Fibroblast of skin of right biceps (primary cell): ENCODE data around the gene LAPTM4A.
A peak's percentile ranks its signal among the peaks of the same experiment; 100 is the strongest.
"Not testable (repeated sequence)": the region's sequence is repeated elsewhere in the genome, so short reads cannot be mapped to it uniquely, and the experiment has no call there.

Experiments
- DNase-seq: peaks from one replicate; pipeline ENCODE4 v3.0.0-alpha.2; 2013

The LAPTM4A gene

DNA sequence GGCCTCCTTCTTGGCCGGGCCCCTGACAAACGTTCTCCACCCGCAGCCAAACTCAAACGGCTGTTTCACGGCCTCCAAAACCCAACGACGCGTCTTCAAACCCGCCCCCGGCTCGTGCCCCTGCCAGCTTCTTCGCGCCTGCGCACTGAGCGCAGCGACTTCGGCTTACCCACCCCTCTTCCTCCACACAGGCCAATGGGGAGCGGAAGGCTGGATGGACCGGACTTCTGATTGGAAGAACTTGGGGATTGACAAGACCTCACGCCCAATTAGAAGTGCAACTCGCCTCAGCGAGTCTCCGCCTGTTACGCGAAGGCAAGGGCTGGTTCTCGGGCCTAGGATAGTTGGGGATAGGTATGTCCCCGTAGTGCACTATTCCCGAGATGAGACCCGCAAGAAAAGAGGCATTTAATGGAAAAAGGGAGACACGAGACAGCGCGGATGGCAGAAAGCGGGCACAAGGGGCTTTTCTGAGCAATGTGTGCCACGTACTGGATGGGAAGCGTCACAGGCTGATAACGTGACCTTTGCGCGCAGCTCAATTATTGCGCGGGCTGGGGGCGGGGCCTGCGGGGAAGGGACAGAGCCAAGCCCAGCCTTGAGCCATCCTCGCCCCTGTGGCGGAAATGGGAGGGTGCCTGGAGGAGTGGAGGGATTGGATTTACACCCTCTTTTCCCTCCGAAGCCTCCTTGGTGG, at the start of gene LAPTM4A:
Gene LAPTM4A, minus strand, starts transcription at position 97 of the 697 bp plus-strand sequence. CDS start 108 bp downstream, outside the sequence.
- DNase-seq: peak; percentile 100

DNA sequence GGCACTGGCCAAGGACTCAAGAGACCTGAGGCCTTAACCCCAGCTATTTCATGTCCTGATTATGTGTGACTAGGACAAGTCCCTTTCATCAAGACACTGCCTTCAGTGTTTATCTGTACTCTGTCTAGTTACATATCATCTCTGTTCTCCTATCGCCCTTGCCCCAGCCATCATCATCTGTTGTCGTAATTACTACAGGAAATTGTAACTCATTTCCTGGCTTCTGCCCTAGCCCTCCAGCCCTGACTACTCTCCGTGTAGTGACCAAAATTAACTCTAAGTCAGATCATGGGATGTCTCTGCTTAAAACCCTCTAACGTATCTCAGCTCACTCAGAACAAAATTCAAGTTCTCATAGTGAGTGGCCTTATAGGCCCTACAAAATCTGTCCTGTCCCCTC, 49.3 kb upstream of the LAPTM4A start:
- DNase-seq: no peak

DNA sequence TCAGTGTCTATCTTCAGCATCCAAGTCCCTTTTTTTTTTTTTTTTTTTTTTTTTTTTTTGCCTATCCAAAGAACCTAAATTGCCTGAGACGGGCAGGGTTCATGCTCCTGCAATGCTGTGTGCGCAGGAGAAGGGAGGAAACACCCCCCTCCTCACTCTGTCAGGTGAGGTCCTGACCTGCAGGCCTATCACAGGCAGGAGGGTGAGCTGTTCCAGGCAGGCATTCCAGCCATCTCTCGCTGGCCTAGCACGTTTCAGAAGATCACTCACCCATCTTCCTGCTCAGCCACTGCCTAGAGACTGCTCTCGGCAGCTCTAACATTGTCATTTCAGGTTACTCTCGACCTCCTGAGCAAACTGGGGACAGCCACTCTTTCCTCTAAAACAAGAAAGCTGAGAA, 48.4 kb upstream of the LAPTM4A start:
- DNase-seq: no peak

DNA sequence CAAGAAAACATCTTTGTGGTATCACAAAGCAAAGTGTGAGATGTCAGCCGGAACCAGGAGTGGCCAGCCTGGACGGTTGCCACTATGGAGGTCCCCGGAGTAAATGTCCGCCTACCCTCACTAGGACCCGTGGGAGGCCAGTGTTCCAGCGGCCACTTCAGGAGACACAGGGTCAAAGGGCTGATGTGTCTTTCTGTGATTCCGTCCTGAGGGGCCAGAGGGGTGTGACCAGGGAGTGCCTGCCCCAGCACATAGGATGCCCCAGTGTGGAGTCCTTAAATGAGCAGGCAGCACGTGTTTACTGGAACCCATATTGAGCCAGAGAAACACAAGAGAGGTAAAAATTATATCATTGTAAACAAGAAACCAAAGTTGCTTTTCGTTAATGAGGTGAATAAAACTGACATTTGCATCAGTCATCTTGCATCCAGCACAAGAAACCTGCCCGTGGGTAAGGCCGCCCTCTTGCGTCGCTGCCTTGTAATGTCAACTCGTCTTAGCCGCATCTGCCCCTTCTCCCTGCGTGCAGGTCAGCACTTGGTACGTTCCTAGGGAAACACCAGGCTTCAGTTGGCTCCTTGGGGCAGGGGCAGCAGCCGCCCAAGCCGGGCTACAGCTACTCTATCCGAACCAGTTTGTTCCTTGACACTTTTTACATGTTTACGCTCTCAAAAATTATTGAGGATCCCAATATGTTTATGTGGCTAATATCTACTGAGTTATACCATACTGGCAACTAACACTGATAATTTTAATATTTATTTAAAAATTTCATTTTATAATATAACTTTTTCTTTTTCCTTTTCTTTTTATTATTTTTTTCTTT, 46.7 kb upstream of the LAPTM4A start:
- peak; percentile 82 for DNase-seq

DNA sequence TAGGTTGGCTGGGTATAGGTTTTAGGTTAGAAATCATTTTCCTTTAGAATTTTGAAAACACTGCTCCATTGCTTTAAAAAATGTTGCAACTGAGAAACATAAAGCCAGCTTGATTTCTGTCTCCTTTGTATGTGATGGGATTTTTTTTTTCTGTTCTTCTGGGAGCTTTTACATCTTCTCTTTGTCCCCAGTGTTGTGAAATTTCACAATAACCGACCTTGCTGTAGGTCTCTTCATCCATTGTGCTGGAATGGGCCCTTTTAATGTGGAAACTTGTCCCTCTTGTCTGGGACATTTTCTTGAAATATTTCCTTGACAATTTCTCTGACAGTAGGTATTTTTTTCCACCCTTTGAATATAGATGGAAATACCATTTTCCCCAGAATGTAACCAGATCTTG, 44.0 kb upstream of the LAPTM4A start:
- DNase-seq: no peak

DNA sequence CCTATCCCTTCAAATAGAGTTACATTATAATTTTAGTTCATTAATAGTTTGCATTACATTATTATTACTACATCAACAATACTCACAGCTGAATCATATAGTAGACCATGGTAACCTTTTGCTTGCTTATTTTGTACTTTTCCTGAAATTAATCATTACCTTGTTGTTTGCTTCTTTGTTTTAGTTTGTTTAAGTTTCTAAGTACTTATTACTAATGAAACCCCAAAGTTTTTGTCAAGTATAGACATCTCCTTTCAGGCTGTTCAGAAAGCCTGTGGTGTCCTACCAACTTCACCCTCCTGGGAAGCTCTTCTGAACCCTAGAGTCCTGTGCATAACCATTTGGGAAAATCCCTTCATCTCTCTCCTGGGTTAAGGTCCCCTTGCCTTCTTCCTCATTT, 43.5 kb upstream of the LAPTM4A start:
- DNase-seq: no peak

DNA sequence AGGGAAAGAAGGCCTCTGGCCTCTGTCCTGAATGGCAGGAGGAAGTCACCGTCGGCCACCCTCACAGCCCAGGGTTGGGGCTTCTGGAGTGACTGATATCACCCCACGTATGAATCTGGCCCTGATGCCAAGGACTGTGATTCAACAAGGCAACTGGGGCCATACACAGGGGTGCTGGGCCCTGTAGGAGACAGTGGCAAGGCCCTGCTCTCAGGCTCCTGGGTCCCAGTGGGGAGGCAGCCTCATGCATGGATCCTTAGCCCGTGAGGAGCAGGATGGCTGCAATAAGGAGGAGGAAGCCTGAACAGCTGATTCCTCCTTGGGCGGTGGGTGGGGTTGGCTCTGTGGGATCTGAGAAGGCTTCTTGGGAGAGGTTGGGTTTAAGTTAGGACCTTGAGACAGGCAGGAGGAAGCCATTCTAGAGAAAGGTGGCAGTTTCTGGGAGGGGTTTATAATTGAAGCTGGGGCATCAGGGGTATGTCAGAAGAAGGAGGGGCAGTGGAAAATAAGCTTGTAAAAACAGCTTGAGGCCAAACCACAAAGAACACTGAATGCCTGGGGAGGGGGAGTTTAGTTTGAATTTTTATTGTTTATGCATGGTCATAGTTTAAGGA, 42.8 kb upstream of the LAPTM4A start:
- DNase-seq: no peak

DNA sequence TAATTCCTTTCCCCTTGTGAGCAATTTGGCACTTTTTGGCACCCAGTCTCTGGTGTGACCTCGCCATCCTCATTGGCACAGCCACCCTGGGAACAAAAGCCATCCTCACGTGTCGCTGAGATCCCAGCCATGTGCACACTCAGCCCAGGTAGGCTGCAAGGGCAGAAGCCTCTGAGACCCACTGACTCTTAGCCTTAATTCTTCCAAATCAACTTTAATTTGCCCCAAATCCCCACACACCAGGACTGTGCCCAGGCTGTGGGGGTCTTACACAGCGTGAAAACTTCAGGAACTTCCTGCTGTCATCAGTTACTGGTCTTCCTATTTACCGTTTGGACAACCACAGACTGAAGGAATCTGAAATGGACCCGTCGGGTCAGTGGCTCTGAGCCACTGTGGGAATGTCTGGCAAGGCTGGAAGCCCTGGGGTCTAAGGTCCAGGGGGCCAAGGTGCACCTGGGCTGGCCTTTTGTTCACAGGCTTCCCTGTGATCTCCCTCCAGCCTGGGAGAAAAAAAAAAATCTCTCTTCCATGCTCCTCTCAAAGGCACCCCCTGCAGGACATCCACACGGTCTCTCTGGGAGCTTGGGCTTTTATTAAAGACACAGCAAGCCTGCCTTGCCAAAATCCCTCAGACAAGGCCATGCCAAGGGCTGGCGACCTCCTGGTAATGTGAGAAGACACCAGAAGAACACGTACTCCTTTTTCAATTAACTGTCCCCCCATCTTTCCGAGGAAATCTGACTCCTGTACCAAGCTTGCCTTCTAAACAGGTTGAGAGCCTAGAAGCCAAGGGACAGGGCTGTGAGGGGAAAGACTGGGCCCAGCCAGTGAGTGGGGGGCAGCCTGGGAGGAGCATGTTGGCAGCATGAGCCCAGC, 42.1 kb upstream of the LAPTM4A start:
- peak; percentile 77 for DNase-seq

DNA sequence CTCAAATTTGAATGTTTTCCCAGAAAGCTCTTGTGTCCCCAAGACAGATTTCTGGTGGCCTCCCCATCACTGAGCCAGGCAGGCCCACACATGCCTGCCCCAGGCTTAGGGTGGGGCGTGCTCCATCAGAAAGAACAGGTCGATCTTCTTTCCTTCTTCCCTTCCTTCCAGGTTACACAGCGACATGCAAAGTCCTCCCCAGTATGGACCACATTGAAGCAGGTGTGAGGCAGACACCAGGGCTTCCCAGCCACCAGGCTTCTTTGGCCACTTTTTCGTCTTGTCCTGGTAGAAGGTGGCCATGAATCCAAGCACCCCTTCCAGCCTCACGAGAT, 41.4 kb upstream of the LAPTM4A start:
- no peak for DNase-seq

DNA sequence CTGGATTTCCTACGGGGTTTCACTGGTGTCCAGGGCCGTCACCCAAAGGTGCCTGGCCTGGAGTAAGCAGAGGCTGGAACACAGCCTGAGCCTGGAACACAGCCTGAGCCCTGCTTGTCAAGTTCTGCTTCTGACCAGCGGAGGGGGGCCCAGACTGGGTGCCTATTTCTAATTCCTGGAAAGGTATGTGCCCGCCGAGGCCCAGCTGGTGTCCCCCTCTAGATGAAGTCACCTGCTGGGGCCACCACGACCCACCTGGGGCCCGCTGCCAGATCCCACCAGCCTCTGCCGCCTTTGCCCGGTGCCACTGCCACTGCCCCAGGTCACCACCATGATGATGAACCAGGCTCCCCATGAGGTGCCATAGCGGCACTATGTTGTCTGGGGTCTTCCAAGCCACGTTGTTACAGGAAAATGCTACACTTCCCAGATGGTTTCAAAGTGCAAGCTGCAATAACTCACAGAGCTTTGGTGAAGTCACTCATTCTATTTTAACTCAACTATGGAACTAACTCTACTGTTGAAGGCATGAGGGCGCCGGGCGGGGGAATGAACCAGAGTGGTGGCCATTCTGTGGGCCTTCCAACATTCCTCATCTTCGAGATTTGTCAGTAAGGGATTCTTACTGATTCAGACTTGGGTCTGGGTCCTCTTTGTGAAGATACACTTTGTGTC, 40.9 kb upstream of the LAPTM4A start:
- no peak for DNase-seq

DNA sequence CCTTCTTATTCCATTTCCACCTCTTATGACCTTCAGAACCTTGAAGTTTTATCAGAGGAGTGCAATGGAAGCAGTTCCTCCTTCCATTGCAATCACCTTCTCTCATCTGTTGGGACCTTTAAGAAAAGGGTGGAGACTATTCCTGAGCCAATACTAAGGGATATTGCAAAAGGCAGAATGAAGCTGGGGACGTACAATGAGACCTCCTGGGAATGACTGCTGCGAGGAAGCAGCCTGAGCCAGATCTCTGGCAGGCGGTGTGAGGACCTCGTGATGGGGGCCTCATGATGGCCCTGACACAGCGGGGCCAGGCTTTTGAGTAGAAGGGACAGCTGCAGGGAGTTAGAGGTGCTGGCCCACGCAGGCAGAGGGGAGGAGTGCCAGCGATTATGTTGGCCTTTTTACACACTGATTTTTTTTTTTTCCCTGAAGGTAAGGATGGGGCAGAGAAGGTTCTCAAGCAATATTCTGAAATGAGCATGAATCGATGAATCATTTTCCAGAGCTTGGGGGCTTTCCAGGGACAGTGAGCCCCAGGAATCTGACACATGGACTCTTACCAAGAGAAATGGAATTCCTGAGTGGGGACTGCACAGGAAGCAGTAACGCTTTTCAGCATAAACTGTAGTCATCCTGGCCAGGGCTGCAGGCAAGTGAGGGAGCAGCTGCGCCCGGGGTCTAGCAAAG, 40.0 kb upstream of the LAPTM4A start:
- peak; percentile 97 for DNase-seq

DNA sequence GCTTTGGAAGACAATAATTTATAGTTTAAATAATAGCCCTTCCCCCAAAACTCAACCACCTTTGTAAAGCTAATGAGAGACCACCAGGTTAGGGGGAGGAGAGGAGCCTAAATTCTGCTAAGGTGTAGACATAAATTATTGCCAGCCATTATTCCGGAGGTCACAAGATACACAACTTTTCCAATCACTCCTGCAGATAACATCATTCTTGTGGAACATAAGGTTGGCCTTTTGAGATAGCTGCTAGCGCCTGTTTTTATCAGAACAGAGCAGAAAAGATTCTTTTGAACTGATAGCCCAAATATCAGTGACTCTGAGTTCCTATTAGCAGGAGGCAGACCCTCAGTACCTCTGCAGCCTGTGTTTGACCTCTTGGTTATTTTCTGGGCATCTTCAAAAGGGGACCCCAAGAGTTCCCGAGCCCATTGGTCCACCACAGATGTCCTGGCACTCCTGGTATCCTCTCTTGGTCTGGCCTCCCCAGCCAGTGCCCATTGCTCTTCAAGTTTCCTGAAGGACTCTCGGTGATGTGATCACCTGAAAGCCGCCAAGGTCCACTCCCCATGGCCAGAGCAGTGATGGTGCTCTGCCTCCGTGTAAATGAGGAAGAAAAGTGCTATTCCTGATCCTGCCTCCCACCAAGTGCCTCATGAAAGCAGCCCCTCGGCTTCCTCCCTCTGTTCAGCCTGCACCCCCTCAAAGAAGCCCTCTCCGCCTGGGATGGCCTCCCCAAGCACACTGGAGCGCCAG, 38.5 kb upstream of the LAPTM4A start:
- no peak for DNase-seq

DNA sequence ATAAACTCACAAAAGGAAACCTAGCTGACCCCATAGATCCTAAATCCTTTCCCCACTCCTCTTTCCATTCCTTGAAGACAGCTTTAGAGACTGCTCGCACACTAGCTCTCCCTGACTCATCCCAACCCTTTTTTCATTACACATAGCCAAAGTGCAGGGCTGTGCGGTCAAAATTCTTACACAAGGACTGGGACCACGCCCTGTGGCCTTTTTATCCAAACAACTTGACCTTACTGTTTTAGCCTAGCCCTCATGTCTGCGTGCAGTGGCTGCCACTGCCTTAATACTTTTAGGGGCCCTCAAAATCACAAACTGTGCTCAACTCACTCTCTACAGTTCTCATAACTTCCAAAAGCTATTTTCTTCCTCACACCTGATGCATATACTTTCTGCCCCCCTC, 34.5 kb upstream of the LAPTM4A start:
- not testable (repeated sequence) for DNase-seq

DNA sequence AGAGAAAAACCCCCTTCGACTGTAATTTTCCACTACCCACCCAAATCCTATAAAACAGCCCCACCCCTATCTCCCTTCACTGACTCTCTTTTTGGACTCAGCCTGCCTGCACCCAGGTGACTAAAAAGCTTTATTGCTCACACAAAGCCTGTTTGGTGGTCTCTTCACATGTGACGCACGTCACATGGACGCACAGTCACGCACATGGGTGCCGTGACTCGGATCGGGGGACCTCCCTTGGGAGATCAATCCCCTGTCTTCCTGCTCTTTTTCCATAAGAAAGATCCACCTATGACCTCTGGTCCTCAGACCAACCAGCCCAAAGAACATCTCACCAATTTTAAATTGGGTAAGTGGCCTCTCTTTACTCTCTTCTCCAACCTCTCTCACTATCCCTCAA, 31.4 kb upstream of the LAPTM4A start:
- DNase-seq: not testable (repeated sequence)

DNA sequence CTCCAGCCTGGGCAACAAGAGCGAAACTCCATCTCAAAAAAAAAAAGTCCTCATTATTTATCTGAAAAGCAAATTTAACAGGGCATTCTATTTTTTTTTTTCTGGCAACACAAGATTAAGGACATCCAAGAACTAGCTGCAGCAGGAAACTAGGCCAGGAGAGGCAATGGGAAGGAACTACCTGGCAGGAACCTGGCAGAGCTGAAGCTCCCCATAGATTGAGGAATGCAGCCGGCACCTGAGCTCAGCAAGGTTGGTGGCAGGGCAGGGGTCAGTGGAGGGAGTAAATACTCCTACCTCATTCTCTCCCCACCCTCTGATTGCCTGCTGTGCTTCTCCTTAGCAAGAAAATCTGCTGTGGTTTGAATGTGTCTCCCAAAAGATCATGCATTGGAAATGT, 30.4 kb upstream of the LAPTM4A start:
- no peak for DNase-seq

DNA sequence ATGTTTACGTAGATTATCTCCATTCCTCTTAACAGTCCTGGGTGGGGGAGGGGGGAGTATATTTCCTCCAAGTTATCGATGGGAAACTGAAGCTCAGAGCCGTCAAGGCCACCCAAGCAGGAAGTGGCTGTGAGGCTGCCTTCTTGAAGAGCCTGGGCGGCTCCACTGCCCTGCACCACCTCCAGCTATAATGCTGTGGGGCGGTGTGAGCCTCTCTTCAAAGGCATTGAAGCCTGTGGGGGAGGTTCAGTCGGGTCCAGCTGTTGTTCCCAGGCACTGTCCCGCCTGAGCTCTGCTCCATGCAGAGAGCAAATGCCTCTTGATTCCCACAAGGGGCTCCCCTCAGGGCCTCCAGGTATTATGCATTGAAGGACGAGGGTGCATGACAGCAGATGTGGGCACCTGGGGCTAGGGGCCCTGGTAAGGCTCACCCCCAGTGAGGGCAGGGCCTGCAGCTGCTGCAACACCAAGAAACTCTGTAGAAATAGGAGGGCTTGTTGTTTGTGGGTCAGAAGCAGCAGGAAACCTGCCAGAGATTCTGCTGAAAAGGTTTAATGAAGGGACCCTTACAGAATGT, 29.5 kb upstream of the LAPTM4A start:
- no peak for DNase-seq

DNA sequence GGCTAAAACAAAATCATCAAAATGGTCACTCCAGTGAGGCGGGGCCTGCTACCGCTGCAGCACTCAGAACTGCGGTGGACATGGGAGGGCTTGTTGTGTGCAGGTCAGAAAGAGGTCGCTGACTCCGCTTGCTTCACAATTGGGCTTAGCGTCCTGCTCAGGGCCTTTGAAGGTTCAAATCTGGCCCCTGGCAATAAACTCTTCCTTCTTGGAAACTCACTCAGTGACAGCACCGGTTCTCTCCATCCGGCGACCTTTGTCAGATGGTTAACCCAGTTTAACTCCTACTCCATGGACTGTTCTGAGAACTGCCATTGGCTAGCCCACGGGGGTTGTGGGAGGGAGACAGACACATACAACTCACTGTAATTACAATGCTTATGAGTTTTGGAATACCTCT, 29.0 kb upstream of the LAPTM4A start:
- DNase-seq: no peak

DNA sequence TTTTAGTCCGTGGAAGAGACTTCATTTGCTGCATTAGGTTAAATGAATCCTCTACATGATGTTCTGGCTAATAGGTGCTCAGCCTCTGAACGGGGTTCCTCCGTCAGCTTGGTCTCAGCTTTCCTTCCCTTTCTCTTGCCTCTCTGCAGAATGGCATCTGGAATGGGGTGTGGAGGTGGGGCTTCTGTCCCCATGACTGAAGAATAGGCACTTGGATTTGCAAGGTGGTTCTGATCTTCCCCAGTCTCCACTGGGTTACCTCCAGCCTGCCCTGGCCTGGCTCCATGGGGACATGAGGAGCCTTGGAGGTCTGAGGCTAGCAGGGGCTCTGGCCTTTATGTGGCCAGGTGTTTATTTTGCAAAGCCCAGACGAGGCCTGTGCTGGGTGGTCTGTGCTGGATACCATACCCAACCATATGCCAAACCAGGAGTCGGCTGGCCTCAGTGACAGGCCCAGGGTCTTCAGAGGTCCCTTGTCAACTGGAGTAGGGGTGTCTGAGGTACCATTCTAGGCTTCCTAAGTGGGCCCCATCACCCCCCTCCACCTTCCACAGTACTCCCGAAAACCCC, 28.2 kb upstream of the LAPTM4A start:
- DNase-seq: no peak

DNA sequence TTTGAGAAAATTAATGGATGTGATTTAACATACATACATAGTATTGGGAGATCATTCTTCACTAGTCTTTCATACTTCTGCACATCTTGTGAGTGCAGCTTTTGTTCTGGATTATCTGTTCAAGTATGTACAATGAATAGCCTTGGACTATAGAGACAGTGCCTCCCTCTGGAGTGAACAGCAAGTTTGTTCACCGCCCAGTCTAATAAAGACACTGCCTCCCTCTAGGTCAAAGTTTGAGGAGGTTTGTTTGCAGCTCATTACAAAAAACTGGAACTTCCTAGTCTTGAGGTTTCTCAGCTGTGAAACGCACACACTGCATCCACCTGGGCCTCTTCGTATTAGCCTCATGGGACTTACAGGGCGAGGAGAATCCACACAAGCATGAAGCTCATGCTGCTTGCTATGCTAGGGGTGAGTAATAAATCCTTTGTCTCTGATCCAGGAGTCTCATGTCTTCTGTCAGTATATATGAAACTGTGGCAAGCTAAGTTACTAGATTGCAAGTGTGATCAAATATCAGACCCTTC, 26.0 kb upstream of the LAPTM4A start:
- no peak for DNase-seq

DNA sequence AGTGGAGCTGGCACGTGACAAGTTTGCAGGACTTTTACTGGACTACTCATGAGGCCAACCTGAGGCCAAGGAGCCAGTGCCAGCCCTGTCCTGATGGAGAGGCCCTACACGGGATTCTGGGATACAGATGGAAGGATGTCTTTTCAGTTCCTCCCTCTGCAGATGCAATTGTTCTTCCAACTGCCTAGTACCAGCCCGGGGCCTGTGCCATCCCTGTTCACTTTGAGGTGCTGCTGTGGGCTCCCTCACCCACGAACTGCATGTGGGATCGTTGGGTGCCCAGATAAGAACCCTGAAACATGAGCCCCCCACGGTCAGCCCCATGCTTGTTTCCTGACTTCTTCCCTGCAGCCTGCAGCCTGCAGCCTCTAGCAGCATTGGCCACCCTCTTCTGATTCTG, 25.3 kb upstream of the LAPTM4A start:
- DNase-seq: no peak
